HG03139 (cell line): ENCODE measurements around the gene OGFR.

Experiments used
- ATAC-seq: cut with Tn5 transposase; IDR thresholded peaks from one replicate; pipeline ENCODE4 v1.9.1; 2021; ENCODE audit not compliant: unreplicated experiment

Gene OGFR

DNA sequence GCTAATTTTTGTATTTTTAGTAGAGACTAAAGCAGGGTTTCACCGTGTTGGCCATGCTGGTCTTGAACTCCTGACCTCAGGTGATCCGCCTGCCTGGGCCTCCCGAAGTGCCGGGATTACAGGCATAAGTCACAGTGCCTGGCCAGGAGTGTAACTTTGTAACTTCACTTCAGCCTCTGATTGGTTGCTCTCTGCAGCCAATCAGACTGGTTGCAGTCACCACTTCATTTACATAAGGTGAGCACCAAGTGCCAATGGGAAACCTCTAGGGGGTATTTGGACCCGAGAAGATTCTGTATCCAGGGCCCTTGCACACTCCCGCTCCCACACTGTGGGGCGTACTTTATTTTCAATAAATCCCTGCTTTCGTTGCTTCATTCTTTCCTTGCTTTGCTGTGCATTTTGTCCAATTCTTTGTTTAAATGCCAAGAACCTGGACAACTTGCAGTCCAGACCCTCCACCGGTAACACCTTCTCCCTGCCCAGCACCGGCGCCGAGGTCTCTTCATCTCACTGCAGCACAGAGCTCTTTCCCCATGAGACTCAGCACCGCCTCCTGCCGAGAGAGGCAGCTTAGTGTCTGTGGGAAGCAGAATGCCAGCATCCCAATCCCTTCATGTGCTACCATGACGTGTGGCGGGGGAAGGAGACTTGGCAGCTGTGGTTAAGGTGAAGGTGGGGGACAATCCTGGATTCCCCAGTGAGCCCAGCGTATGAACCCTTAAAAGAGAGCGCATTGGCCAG is 22.3 kb upstream of the OGFR start:
- no peak for ATAC-seq

DNA sequence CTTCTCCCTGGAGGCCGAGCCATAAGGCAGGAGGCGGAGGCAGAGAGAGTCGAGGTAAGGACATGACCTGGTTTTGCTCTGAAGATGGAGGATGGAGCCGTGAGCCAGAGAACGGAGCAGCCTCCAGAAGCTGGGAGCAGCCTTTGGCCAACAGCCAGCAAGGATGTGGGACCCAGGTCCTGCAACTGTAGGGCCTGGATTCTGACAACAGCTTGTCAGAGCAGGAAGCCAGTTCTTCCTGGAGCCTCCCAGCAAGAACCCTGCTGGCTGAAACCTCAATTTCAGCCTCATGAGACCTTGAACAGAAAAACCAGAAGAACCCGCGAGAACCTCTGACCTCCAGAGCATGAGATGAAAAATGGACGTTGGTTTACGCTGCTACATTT is 21.7 kb upstream of the OGFR start:
- ATAC-seq: no peak

DNA sequence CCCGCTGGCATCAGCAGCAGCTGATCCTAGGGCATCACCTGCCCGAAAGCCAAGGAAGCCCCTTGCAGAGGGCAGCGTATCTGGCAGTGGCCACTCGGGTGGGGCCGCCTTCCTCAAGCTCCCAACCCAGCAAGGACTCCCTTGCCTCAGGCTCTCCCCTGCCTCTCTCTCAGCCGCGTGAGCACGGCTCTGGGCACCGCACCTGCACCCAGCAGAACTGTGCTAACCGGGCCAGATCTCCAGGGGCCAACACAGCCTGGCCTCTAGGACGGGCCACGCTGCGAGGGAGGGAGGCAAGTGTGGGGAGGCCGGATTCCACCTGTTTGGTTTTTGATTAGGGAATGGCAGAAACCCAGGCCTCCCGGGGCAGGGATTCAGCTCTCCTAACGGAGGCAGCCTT is 20.1 kb upstream of the OGFR start:
- ATAC-seq: no peak

DNA sequence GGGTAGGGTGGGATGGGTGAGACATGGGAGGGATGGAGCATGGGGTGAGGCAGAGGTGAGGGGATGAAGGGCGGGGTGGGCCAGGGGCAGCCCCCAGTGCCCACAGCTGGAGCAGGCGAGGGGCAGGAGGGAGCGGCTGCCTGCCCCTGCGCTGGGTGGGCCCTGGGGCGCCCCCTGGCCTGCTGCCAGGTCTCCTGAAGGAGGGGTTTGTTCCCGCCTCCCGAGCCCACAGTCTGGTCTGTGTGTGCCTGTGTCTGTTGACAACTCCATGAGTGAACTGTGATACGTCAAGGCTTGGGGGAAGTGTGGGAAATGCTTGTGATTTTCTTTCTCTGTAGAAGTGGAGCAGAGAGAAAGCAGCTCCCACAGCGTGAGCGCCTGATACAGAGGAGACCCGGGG is 19.2 kb upstream of the OGFR start:
- ATAC-seq: no peak

DNA sequence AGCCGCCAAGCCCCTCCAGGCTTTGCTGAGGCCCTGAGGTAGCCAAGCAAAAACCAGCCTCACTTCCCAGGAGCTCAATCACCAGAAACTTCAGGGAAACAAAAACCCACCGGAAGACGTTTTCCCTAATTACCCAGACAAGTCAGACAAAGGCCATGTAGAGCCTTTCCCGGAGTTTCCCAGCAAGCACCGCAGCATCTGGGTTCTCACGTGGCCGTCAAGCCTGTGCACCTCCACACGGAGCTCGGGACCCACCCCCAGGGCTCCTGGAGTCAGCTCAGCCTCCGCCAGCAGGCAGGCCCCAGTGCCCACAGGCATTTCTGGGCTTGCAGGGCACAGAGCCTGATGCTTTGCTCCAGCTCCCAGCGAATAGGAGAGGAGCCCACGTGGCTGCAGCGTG is 18.5 kb upstream of the OGFR start:
- no peak for ATAC-seq

DNA sequence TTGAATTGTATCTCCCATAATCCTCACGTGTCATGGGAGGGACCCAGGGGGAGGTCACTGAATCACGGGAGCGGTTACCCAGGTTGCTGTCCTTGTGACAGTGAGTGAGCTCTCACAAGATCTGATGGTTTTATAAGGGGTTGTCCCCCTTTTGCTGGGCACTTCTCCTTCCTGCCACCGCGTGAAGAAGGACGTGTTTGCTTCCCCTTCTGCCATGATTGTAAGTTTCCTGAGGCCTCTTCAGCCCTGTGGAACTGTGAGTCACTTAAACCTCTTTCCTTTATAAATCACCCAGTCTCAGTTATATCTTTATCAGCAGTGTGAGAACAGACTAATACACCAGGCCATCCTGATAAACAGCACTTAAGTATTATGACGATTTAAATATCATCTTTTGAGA is 17.3 kb upstream of the OGFR start:
- ATAC-seq: no peak

DNA sequence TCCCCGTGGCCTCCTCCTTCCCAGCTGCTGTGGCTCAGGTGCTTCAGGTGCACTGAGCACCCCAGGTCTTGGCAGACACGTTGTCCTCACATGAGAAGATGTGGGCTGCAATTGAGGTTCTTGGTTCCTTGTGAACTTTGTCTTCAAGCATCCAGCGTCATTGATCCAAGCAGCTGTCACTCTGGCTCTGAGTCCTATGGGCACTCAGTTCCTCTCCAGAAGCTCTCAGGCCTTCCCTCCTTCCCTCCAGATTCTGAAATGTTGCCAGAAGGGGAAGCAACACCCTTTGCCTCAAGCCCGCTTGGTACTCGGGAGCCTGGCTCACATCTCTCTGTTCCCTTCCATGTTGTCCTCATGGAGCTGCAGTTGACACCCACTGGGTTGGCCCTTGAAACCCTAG is 16.8 kb upstream of the OGFR start:
- ATAC-seq: no peak

DNA sequence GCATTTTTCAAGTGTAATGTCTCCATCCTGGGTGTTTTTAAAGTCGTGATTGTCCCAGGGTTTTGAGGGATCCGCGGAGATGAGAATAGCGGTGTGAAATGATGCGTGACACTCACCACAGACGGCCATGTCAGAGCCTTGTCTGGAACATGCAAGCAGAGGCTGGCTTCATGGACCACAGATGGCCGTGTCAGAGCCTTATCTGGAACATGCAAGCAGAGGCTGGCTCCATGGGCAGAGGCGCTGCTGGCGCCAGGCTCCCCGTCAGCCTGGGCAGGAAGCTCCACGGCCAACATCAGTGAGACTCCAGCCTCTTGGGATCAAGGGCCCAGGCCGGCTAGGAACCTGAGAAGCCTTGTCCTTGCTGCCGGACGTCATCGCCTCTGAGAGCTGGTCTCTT is 16.0 kb upstream of the OGFR start:
- ATAC-seq: no peak

DNA sequence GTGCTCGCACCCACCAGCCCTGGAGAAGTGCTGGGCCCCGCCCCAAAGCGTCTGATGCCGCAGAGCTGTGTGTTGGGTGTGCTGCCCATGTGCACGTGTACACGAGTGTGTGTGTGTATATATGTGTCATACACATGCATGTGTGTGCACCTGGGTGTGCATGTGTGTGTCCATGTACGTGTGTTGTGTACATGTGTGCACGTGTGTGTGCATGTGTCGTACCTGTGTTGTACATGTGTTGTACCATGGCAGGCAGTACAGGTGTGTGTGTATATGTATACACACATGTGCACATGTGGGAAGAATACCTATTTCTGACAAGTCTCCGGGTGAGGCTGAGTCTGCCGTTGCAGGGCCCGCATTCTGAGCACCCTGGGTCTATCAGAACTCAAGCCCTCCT is 14.6 kb upstream of the OGFR start:
- ATAC-seq: no peak

DNA sequence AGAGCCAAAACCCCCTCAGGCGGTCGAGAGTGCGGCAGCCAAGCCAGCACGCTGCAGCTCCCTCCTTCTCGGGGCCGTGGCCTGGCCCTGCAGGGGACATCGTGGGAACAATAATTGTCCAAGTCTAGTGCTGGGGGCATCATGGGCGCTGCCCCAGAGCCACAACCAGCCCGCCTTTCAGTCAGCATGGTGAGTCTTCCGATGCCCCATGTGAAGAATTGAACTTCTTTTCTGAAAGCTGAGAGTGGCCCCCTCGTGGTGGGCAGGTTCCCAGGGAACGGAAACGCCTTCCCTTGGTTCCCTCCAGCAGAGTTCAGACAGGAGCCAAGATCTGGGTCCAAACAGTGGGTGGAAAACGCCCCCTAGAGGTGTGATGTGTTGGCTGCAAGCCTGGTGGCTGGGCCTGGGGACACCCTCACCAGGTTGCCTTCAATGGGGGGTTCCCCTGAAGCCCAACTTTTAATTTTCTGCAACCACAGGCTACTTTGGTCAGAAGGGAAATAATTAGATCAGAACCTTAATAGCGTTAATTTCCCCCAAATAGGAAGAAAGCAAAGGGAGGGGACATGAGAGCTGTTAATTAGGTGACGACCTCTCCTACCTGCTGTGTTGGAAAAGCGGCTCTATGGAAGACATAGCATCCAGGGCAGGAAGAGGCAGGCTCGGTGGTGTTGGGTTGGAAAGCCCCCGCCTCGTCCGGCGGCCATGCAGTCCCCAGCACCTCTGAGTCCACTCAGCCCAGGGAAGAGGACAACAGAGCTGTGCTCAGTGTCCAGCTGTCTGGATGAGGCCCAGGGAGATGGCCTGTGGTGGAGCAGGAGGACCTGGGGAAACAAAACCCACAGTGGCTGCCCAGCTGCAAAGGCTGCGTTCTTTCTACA is 13.1 kb upstream of the OGFR start:
- no peak for ATAC-seq

DNA sequence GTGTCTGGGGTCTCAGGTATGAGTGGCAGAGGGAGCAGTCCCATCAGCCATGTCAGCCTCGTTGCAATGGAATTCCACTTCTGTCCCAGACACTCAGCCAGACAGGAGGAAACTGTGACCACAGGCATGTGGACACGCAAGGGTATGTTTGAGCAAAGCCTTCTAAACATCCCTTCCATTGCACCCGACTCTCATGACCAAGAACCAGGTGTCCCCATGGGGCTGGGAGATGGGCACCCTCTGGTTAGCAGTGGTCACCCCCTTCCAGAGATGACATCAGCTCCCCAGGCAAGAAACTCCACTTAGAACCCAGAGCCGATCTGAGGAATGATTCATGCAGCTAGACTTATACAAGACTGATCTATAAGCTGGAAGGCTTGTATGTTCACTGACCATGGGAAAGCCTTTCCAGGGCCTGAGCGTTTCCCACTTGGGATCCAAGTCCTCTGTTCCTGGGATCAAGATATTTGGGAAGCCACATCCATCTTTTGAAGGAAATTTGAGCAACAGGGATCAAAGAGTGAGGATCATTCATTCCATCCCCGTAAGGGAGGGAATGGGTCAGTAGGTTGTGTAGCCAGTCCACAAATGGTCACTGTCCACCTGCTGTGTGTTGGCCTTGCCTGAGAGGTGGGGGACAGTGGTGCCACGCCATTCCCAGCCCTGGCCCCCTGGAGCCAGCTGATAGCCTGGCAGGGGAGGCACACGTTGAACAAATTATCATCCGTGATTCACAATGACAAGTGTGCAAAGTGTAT is 12.3 kb upstream of the OGFR start:
- ATAC-seq: no peak

DNA sequence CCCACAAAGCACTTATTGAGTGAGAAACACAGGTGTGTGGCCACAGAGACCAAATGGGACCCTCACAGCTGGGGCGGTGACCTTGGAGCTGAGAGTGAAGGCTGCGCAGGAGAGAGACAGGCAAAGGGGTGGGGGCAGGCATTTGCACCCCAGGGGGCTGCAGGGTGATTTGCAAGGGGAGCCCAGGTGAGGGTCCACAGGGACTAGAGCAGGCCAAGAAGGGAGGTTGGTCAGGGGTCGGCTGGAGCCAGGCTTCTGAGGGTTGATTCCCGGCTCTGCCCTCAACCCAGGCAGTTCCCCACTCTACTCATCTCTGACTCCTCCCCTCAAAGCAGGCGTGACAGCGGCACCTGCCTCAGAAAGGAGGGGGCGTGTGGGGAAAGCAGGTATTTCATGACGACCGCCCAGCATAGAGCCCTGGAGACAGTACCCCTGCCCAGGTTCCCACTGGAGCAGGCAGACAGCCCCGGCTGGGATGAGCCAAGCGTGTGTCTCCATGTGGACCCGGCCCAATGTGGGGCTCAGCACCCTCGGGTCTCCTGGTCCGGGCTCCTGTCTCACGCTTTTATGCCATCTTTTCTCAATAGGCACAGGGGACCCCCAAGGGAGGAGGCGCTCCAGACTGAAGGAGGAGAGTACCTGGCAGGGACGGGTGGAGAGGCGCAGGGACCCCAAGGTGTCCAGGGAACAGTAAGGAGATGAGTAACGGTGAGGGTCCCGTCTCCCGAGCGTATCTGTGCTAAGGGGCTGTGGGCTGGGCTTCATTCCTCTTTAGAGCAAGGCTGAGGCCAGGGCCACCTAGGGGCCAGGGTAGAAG is 11.5 kb upstream of the OGFR start:
- no peak for ATAC-seq

DNA sequence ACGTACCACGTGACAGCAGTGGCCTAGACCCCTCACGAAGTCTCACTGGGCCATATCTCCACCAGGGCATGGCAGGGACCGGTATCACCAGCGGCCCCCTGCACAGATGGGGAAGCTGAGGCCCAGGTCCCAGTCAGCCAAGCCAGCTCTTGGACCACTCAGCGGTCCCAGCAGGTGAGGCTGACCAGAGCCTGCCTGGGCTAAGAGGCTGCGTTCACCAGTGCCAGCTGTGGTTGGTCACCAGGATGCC is 11.0 kb upstream of the OGFR start:
- ATAC-seq: no peak

DNA sequence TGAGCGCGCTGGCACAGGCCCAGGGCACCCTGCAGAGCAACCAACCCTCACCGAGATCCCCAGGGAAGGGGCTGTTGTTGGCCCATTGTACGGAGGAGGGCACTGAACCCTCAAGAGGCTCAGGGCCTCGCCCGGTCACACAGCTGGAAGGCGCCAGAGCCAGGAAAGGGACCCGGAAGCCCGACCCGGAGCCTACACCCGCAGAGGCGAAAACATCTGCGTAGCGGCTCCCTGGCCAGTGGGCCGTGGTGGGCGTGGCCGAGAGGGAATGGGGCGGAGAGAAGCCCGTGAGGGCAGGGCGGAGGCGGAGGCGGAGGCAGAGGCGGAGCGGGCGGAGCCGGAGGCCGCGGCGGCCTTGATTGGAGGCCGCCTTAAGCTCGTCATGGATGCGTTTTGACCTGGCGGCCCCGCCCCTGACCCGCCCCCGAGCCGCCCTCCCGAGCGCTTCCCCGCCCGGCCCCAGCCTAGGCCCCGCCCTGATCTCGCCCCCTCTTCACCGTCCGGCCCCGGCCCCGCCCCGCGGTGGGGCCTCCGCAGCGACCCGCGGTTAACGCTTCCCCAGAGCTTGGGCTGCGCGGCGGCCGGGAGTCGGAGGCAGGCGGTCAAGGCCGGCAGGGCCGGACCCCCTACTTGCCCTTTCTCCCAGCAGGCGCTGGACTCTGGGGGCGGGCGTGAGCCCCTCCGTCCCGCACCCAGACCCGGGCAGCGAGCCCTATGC is 10.5 kb upstream of the OGFR start:
- peak; percentile 46 for ATAC-seq

DNA sequence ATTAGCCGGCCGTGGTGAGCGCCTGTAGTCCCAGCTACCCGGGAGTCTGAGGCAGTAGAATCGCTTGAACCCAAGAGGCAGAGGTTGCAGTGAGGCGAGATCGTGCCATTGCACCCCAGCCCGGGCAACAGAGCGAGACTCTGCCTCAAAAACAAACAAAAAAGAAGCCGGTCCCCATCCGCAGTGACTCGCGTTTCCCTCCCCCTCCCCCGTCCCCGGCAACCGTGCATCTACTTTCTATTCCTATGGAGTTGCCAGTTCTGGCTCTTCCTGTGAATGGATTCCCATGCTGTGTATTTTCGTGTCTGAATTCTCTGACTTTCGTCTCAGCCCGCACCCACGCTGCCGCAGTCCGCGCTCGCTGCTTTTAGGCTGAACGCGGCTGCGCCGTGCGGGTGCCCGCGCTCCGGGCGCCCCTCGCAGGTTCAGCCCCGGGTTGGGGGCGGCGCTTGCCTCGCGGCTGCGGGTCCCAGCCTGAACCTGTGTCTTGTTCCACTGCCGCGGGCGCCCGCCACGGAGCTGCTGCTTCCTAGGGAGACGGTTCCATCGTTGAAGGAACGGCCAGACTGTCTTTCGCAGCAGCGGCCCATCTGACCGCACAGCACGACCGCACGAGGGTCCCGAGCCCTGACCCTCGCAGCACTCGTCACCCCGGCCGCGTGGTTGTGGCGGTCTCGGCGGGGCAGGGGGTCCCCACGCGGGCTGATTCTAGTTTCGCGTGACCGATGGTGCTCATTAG is 9.4 kb upstream of the OGFR start:
- ATAC-seq: no peak

DNA sequence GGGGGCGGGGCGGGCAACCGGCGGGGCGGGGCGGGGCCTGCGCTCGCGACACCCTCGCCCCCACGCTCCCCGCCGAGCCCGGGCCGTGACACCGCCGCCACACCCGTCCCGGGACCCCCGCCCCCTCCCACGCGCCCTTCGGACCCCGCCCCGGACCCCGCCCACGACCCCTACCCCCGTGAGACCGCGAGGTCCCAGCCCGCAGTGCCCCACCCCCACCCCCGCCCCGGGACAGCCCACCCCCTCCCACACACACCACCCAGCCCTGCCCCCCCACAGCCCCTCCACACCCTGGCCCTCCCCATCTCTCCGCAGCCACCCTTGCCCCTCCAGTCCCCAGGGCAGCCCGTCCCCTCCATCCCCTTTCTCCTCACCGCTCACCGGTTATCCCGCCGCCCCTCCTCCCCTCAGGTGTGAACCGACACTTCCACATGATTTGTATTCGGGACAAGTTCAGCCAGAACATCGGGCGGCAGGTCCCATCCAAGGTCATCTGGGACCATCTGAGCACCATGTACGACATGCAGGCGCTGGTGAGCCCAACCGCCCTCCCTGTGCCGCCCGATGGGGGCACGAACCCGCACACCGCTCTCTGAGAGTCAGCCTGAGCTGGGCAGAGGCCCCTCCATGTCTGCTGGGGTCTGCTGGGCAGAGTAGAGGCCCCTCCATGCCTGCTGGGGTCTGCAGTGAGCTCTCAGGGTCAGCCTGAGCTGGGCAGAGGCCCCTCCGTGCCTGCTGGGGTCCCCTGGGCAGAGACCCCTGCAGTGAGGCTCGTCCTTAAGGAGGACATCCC is 7.7 kb upstream of the OGFR start:
- ATAC-seq: no peak

DNA sequence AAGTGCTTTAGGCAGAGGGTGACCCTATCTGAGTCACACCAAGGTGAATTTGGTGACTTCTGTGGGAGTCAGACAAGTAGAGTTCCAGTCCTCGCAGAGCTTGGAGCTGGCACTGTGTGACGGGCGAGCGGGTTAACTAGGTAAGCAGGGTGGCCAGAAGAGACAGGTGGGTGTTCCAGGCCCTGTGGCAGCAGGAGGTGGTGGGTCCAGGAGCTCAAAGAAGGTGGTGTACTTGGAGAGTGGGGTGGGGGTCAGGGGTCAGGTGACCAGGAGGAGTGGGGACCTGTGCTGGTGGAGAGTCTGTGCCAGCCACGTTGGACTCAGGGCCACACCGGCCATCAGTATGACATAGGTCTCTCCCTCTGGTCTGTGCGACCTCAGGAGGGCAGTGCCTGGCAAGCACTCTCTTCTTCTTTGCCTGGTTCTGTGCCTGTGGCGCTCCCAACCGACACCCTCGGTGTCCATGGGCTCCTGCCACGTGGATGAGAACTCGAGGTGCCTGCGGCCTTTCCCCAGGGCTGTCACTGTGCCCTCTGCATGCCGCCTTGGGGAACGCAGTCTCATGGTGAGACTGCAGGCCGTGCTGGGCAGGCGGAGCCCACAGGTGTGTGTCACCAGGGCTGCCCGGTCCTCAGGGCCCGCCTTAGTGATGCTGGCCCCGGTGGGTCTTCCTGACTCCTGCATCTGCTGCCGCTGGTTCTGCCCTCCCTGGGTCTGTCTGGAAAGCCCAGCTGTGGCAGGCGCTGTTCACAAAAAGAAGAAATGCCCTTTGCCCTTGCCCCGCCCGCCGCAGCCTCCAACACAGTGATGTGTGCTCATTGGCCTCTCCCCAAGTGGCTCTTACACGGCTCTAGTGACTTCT is 6.7 kb upstream of the OGFR start:
- no peak for ATAC-seq

DNA sequence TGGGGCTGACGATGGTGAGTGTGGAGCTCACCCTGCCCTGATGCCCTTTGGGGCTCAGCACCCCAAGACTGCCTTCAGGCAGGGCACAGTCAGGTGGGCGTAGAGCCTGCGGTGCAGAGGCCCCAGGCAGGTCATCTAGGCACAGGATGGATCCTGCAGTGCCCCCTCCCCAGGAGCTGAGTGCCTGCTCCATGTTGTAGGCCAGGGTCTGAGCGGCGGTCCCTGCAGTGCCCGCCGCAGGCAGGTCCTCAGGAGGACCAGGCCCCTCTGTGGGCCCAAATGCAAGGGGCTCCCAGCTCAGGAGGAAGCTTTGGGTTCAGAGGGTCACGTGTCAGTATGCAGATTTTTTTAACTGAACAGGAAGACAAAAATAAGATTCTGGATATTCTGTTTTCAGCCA is 5.6 kb upstream of the OGFR start:
- ATAC-seq: no peak
